ENCODE results near the gene ZDHHC23.

GRCh38 chr3:114011059-114011797 lies 63.4 kb downstream of the ZDHHC23 start:
- TF ChIP-seq CTCF (conservative IDR thresholded peaks at IDR 0.05) (no peak), ZFX (IDR thresholded peaks at IDR 0.05) (no peak)
